RWPE2 (cell line): Measurements from ENCODE around the gene HOXA13.
A peak's percentile ranks its signal among the peaks of the same experiment; 100 is the strongest.

Experiments used
- ATAC-seq: fragments of 200-7000 bp; cut with Tn5 transposase; 3 replicates; pipeline ENCODE4 v1.9.1; 2021; ENCODE audit warnings: low read depth
- DNase-seq: peaks from one replicate; pipeline ENCODE4 v3.0.0-alpha.2; 2020; ENCODE audit warnings: low spot score
- H3K27ac ChIP-seq: fragments of 450-650 bp; 2 replicates; pipeline ENCODE4 v1.5.1; 2017; ENCODE audit warnings: mild to moderate bottlenecking; ENCODE audit not compliant: poor library complexity, severe bottlenecking
- H3K27me3 ChIP-seq: fragments of 250-450 bp; sonication (Bioruptor Pico); 2 replicates; pipeline ENCODE4 v1.5.1; 2021; ENCODE audit warnings: mild to moderate bottlenecking, moderate library complexity; ENCODE audit not compliant: insufficient read depth, poor library complexity, severe bottlenecking
- H3K36me3 ChIP-seq: fragments of 250-450 bp; sonication (Bioruptor Pico); 2 replicates; pipeline ENCODE4 v1.5.1; 2020; ENCODE audit warnings: low read depth, mild to moderate bottlenecking, moderate library complexity
- H3K4me1 ChIP-seq: fragments of 250-450 bp; sonication (Bioruptor Pico); 2 replicates; pipeline ENCODE4 v1.5.1; 2021; ENCODE audit warnings: mild to moderate bottlenecking, moderate library complexity; ENCODE audit not compliant: insufficient read depth, poor library complexity, severe bottlenecking
- H3K4me3 ChIP-seq: fragments of 250-450 bp; sonication (Bioruptor Pico); 2 replicates; pipeline ENCODE4 v1.5.1; 2021; ENCODE audit warnings: mild to moderate bottlenecking, moderate library complexity; ENCODE audit not compliant: severe bottlenecking
- H3K9me3 ChIP-seq: fragments of 250-450 bp; sonication (Bioruptor Pico); 2 replicates; pipeline ENCODE4 v1.5.1; 2021; ENCODE audit warnings: mild to moderate bottlenecking, moderate library complexity; ENCODE audit not compliant: severe bottlenecking
- CTCF ChIP-seq: fragments of 450-650 bp; IDR thresholded peaks from one replicate; pipeline ENCODE4 v1.5.1; 2017; ENCODE audit warnings: mild to moderate bottlenecking, moderate library complexity; ENCODE audit not compliant: poor library complexity, severe bottlenecking

The HOXA13 gene

GRCh38 chr7:27199849-27200760 lies at the start of gene HOXA13:
TSS of gene HOXA13 (minus strand) at chr7:27200091. CDS start at chr7:27200077, 14 bp downstream.
- Histone ChIP-seq H3K36me3 (peaks cover 25% of the 10 kb centered on the region), H3K4me1 (peaks cover 8% of the 10 kb centered on the region), H3K27ac (peak within 1 kb of the TSS; percentile 92), H3K27me3 (no peaks in the 10 kb centered on the region), H3K9me3 (no peaks in the 10 kb centered on the region), H3K4me3 (peak within 1 kb of the TSS; percentile 89)
- DNase-seq = peak; percentile 86
- peak; percentile 54 for ATAC-seq
- TF ChIP-seq CTCF = no peak

GRCh38 chr7:27248911-27249723 lies 49.2 kb upstream of the HOXA13 start:
- peaks cover 11% of the 10 kb centered on the region for H3K27me3 ChIP-seq
- DNase-seq (no peak), ATAC-seq (no peak)
- H3K9me3 ChIP-seq = no peaks in the 10 kb centered on the region
- peaks cover 6% of the 10 kb centered on the region for H3K4me1 ChIP-seq
- H3K4me3 ChIP-seq = no peak overlapping the region
- no peaks in the 10 kb centered on the region for H3K36me3 ChIP-seq
- TF ChIP-seq CTCF = no peak
- no peak overlapping the region for H3K27ac ChIP-seq

- no peak for TF ChIP-seq CTCF
- H3K4me3 ChIP-seq = no peak overlapping the region
- peaks cover 6% of the 10 kb centered on the region for H3K4me1 ChIP-seq
- H3K27ac ChIP-seq = no peak overlapping the region
- H3K9me3 ChIP-seq = no peaks in the 10 kb centered on the region
- no peak for ATAC-seq
- DNase-seq = no peak
- H3K36me3 ChIP-seq = no peaks in the 10 kb centered on the region
- peaks cover 18% of the 10 kb centered on the region for H3K27me3 ChIP-seq
These were observed 48.5 kb upstream of the HOXA13 start for GRCh38 chr7:27248427-27248806.

- H3K4me3 ChIP-seq = no peak overlapping the region
- ATAC-seq = no peak
- TF ChIP-seq CTCF = no peak
- H3K9me3 ChIP-seq = no peaks in the 10 kb centered on the region
- no peak overlapping the region for H3K27ac ChIP-seq
- peaks cover 6% of the 10 kb centered on the region for H3K4me1 ChIP-seq
- H3K36me3 ChIP-seq = no peaks in the 10 kb centered on the region
- peaks cover 25% of the 10 kb centered on the region for H3K27me3 ChIP-seq
- no peak for DNase-seq
These were observed 47.8 kb upstream of the HOXA13 start for GRCh38 chr7:27247452-27248426.
